ENCODE measurements around the gene FAM72A.
A peak's percentile ranks its signal among the peaks of the same experiment; 100 is the strongest.
"Not testable (repeated sequence)": the region's sequence is repeated elsewhere in the genome, so short reads cannot be mapped to it uniquely, and the experiment has no call there.

Gene FAM72A

DNA sequence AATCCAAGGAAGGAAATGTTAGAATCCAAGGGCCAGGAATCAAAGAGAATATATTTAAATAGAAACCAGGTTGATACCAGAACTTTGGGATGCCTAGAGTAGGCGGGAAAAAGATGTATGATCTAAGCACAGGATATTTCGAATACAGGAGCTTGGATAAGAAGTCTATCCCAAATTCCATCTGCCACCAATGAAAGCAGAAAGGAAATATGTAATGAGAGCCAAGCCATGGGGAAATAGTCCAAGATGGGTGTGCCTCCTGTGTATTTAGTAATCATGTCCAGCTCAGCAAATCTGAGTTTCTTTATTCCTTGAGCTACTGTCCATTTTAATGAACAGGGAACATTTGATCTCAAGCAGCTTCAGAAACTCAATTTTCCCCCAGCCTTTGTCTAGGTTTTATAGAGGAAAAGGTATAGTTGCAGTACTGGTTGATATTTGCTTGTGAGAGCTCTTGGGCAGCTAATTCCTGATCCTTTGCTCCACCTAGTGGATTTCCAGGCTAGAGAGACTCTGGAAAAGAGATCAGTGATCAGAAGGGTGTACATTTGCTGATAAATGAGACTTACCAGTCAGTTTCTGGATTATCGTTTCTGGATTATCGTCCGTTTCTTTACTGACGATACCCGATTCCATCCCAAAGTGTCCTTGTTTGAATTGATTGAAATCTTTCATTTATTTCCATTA is 28.3 kb downstream of the FAM72A start:
- TF ChIP-seq CTCF (IDR thresholded peaks at IDR 0.05; ENCODE audit: insufficient read depth, missing control alignments): peak; percentile 26
- not testable (repeated sequence) for FAIRE-seq; DNase-seq (ENCODE audit: insufficient read length, low spot score)

DNA sequence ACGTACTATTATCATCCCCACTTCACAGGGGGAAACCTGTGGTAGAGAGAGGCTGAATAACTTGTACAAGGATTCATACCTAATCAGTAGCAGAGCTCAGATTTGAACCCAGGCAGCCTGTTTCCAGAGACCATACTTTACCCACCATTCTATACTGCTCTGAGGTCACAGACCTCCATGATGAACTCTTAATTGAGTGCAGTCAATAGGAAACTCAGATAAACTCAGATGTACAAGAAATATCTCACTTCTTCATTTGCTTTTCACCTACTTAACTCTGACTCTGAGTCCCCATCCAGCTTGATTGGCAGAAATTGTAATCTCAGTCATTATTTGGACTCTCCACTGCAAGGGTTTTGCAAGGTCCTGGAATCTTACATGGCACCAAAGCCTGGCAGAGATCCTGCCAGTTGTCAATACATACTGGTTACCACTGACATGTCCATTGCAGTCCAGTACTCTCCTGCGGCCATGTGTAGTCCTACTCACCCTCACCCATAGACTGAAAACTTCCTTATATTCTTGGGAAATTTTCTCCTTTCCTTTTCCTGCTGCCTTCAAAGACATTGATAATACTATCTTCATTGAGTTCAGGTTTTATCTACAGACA is 29.4 kb downstream of the FAM72A start:
- not testable (repeated sequence) for DNase-seq (ENCODE audit: insufficient read length, low spot score); FAIRE-seq

DNA sequence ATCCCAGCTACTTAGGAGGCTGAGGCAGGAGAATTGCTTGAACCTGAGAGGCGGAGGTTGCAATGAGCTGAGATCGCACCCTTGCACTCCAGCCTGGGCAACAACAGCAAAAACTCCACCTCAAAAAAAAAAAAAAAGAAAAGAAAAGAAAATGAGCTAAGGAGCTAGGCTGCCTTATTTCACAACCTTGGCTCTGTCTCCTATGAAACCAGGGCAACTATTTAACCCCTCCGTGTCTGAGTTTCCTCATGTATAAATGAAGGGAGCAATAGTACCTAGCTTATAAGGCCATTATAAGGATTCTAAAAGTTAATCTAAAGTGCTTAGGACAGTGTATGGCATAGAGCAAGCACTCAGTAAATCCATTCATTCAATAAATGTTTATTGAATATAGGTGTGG is 32.8 kb downstream of the FAM72A start:
- not testable (repeated sequence) for FAIRE-seq; DNase-seq (ENCODE audit: insufficient read length, low spot score)

- peak; percentile 26 for TF ChIP-seq CTCF (IDR thresholded peaks at IDR 0.05; ENCODE audit: insufficient read depth, missing control alignments)
- DNase-seq (ENCODE audit: insufficient read length, low spot score); FAIRE-seq: not testable (repeated sequence)
These were observed 35.1 kb downstream of the FAM72A start for GRCh38 chr1:206167350-206168029.

DNA sequence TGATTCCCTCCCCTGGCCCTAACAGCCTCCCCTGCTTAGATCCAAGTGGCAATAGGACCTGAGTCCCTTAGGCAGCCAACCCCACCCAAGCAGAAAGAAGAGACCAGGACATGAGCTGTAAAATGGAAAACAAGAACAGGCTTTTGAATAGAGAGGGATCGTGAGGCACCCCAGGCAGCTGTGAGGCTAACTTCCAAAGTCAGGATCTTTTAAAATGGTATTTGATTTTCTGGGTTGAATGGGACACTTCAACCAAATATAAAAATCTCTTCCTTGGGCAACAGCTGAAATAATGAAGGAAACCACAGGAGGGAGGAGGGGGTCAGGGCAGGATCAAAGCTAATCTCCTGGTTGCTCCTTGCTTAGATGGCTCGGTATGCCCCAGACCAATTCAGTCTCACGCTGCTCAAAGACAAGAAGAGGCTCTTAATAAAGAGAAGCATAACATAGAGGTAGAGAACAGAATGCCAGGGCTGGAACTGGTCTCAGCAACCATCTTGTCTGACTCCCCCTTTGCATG is 56.8 kb downstream of the FAM72A start:
- FAIRE-seq (no peak), DNase-seq (ENCODE audit: insufficient read length, low spot score) (no peak)
- no peak for TF ChIP-seq CTCF (IDR thresholded peaks at IDR 0.05; ENCODE audit: insufficient read depth, missing control alignments)

DNA sequence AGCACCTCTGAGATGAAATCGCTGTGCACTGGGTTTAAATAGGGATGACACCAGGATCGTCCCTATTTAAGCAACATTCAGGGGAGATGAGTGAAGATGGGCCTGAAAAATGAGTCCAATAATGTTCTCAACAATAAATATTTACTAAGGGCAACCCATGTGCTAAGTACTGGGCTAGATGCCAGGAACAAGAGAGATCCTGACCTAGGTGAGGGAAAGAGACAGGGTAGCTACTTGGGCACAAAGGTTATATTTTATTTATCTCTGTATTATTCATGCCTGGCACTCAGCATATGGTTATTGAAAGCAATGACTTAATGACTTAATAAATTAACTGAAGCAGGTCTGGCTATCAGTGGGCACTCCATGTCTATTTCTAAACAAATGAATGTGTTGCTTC is 58.0 kb downstream of the FAM72A start:
- TF ChIP-seq CTCF (IDR thresholded peaks at IDR 0.05; ENCODE audit: insufficient read depth, missing control alignments): no peak
- no peak for DNase-seq (ENCODE audit: insufficient read length, low spot score)
- FAIRE-seq: no peak

DNA sequence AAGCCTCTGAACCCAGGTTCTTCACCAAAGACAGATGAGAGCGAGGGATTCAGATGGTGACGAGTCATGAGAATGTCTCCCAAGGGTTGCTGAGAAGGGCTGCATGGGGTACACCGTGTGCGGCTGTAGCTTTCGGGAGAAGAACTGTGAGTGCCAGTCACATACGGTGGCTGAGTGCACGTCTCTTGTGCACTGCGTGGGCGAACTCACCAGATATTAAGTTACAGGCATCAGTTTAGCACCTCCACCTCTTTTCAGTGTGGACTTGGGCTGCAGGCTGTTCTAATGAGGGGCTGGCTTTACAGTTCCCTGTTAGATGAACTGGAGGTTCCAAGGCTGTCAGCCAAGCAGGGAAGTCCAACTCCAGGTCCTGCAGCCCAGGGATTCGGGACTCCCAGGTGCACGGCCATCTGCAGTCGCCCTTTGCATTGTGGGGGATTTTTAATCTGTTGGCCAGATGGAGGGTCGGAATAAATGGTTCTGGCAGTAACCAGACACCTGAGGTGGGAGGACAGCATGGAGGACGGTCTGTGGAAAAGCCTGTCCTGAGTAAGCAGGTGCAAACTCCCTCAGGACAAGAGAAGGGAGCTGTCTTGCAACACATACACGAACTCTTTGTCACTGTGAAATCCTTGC is 59.0 kb downstream of the FAM72A start:
- no peak for FAIRE-seq
- TF ChIP-seq CTCF (IDR thresholded peaks at IDR 0.05; ENCODE audit: insufficient read depth, missing control alignments): no peak
- no peak for DNase-seq (ENCODE audit: insufficient read length, low spot score)
